22Rv1 (cell line): ENCODE data around the gene FATE1.

Experiments
- H3K27ac ChIP-seq: fragments of 450-650 bp; 2 replicates; pipeline ENCODE4 v1.5.1; 2017
- CTCF ChIP-seq: fragments of 450-650 bp; IDR thresholded peaks from 2 replicates; pipeline ENCODE4 v1.5.1; 2017; ENCODE audit warnings: mild to moderate bottlenecking
- ZFX ChIP-seq: fragments of 450-650 bp; IDR thresholded peaks from 2 replicates; pipeline ENCODE4 v1.6.1; 2017; ENCODE audit warnings: antibody characterized with exemption, borderline replicate concordance

FATE1 gene

GRCh38 chrX:151722241-151722846 lies 6.5 kb downstream of the FATE1 start:
- TF ChIP-seq ZFX = no peak
- TF ChIP-seq CTCF = peak; percentile 69
- no peak overlapping the region for H3K27ac ChIP-seq

- no peak overlapping the region for H3K27ac ChIP-seq
- TF ChIP-seq ZFX = no peak
- TF ChIP-seq CTCF = no peak
Measured at GRCh38 chrX:151723156-151723760, 7.4 kb downstream of the FATE1 start.

- no peak for TF ChIP-seq ZFX
- no peak for TF ChIP-seq CTCF
- H3K27ac ChIP-seq = no peak overlapping the region
Measured at GRCh38 chrX:151724563-151725337, 8.9 kb downstream of the FATE1 start.

DNA sequence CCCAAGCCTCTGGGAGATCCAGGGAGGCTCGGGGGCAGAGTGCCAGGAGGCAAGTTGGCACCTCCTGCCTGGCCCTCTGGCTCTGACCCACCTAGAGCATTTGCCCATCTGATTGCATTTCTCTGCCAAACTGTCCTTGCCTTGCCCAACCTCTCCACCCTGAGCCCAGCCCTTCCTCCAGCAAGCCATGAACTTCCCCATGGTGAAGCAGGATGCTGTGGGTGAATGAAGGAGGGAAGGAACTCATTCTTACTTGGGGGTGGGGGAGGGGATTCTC lies 9.4 kb downstream of the FATE1 start:
- TF ChIP-seq ZFX (no peak), CTCF (no peak)
- H3K27ac ChIP-seq = no peak overlapping the region

DNA sequence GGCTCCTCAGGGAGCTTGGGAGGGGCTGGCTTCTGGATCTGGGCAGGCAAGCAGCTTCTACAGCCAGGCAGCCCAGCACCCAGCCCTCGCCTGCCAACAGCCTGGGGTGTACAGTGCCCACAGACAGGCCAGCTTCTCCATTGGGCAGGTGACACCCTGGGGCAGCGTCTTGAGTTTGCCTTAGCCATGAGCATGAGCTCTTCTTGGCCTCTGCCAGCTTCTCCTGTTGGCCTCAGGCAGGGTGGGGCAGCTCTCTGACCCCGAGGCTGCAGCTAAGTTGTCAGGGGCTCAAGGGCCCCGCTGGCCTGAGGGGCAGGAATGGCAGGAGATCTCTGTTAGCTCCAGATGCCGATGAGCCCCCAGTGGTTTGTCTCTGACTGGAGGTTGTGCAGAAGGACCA lies 10.9 kb downstream of the FATE1 start:
- H3K27ac ChIP-seq = no peak overlapping the region
- no peak for TF ChIP-seq ZFX
- TF ChIP-seq CTCF = no peak

DNA sequence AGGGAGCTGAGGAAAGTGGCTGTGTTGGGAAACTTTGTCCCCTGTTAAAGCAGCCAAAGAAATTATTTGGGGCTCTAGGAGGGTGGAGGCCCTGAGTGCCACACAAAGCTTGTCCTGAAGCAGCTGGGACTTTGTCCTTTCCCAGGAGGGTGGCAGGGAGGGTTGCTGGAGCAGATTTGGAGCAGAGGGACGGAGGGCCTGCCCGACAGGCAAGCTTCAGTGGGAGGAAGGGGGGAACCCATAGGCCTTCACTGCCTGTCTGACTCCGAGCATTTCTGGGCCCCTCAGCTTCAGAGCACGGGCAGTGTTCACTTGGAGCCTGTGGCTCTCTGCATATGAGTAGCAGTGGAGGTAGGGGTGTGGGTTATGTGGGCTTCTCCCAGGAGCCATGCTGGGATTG lies 11.5 kb downstream of the FATE1 start:
- TF ChIP-seq CTCF = no peak
- no peak for TF ChIP-seq ZFX
- no peak overlapping the region for H3K27ac ChIP-seq
